Panc1 (cell line): Measurements from ENCODE around the gene CAST. TPM values are rescaled to one million over a fixed set of nuclear protein-coding genes. Genes with fewer than 3 reads are reported as not detected.

ENCODE experiments used
- ATAC-seq: fragments of 200-7000 bp; cut with Tn5 transposase; 2 replicates; pipeline ENCODE4 v1.9.1; 2020; ENCODE audit warnings: mild to moderate bottlenecking, moderate library complexity
- BruUV-seq: library from RNA; stranded (reverse); fragments of 400-500 nt; replicated peaks from 2 replicates; lab custom pipeline; 2021; lab: Mats Ljungman, UMichigan
- CTCF ChIA-PET: fragments of 300-600 bp; sonication (Branson Sonifier 250); formaldehyde crosslinking; loops from one replicate; lab custom pipeline; 2022; ENCODE audit warnings: antibody characterized with exemption; lab: Charles Lee
- POLR2A ChIA-PET: fragments of 300-600 bp; sonication (Branson Sonifier 250); formaldehyde crosslinking; loops from one replicate; lab custom pipeline; 2022; ENCODE audit warnings: antibody characterized with exemption; lab: Charles Lee
- DNase-seq: peaks from one replicate; pipeline ENCODE4 v3.0.0-alpha.2; 2010; ENCODE audit warnings: low read depth, low spot score
- H3K27ac ChIP-seq: 2 replicates; pipeline ENCODE4 v1.5.1; 2011; ENCODE audit warnings: mild to moderate bottlenecking, low read length, inconsistent platforms
- H3K27me3 ChIP-seq: fragments of 200-500 bp; sonication (Bioruptor generic); 2 replicates; pipeline ENCODE4 v1.6.0; 2014; ENCODE audit warnings: low read length, inconsistent platforms; ENCODE audit not compliant: control insufficient read depth, insufficient read depth
- H3K36me3 ChIP-seq: fragments of 200-500 bp; sonication (Bioruptor generic); 2 replicates; pipeline ENCODE4 v1.5.1; 2014; ENCODE audit warnings: inconsistent platforms, mild to moderate bottlenecking, low read length, moderate library complexity; ENCODE audit not compliant: control insufficient read depth, insufficient read depth
- H3K4me1 ChIP-seq: 2 replicates; pipeline ENCODE4 v1.5.1; 2011; ENCODE audit warnings: inconsistent platforms, mild to moderate bottlenecking, low read length, moderate library complexity; ENCODE audit not compliant: control insufficient read depth, insufficient read depth
- H3K4me3 ChIP-seq, 2 experiments: 2 replicates each; pipeline ENCODE4 v1.5.1; 2011 to 2012; ENCODE audit warnings: low read depth in 2 of 2, low read length in 2 of 2, mild to moderate bottlenecking in 2 of 2, inconsistent platforms in 1 of 2, moderate library complexity in 1 of 2
- H3K9me3 ChIP-seq: fragments of 200-500 bp; sonication (Bioruptor generic); 2 replicates; pipeline ENCODE4 v1.5.1; 2014; ENCODE audit warnings: low read depth, mild to moderate bottlenecking, inconsistent platforms, low read length, moderate library complexity; ENCODE audit not compliant: control insufficient read depth, insufficient read depth
- POLR2AphosphoS5 ChIP-seq: IDR thresholded peaks from 2 replicates; pipeline ENCODE4 v1.6.1; 2012; ENCODE audit warnings: mild to moderate bottlenecking, low read depth, low read length, moderate library complexity
- SIN3A ChIP-seq: IDR thresholded peaks from 2 replicates; pipeline ENCODE4 v1.6.1; 2012; ENCODE audit warnings: low read depth, mild to moderate bottlenecking, low read length, moderate library complexity, borderline replicate concordance; ENCODE audit not compliant: insufficient read depth
- TCF7L2 ChIP-seq: IDR thresholded peaks from 2 replicates; pipeline ENCODE4 v1.6.1; 2011; ENCODE audit warnings: mild to moderate bottlenecking, low read depth, low read length, inconsistent platforms
- in situ Hi-C: cut with HindIII; loops from 2 replicates; pipeline ENCODE4 v1.10.0; 2016; ENCODE audit warnings: low sequenced_read_pairs, low pct_unique_long_range_greater_than_20kb
- intact Hi-C: fragments of 100-400 bp; cut with micrococcal nuclease; formaldehyde crosslinking; loops from one replicate; pipeline ENCODE4 v1.10.0; 2022; ENCODE audit not compliant: unreplicated experiment
- total RNA-seq: library from RNA; stranded (reverse); gene quantifications from one replicate; pipeline ENCODE4 v1.2.1, GENCODE V29; 2021; ENCODE audit not compliant: unreplicated experiment
- TF ChIP-seq, protein P1 (sequence below), 2 experiments: IDR thresholded peaks; 2 replicates each; pipeline ENCODE4 v1.6.1; 2011 to 2012; ENCODE audit warnings: low read depth in 2 of 2, control low read depth in 1 of 2, low read length in 1 of 2, mild to moderate bottlenecking in 1 of 2, moderate library complexity in 1 of 2; ENCODE audit not compliant: insufficient read depth in 1 of 2
- TF ChIP-seq, protein P2 (sequence below): fragments of 450-650 bp; IDR thresholded peaks from 2 replicates; pipeline ENCODE4 v1.5.1; 2017; ENCODE audit warnings: mild to moderate bottlenecking

CAST gene
- total RNA-seq, 1 experiment from 2014 or later: 212 TPM

- intact Hi-C loops: loop anchor here (5.0 kb wide), 1 partner anchor 127 kb away; the partner anchor contains the start of gene LNPEP
- Histone ChIP-seq H3K27me3 (no peaks in the 10 kb centered on the region), H3K27ac (no peak overlapping the region), H3K36me3 (no peaks in the 10 kb centered on the region), H3K9me3 (no peaks in the 10 kb centered on the region), H3K4me1 (peaks cover 19% of the 10 kb centered on the region), H3K4me3 (no peak overlapping the region)
- CTCF ChIA-PET: no interaction called here
- TF ChIP-seq, protein P1, sequence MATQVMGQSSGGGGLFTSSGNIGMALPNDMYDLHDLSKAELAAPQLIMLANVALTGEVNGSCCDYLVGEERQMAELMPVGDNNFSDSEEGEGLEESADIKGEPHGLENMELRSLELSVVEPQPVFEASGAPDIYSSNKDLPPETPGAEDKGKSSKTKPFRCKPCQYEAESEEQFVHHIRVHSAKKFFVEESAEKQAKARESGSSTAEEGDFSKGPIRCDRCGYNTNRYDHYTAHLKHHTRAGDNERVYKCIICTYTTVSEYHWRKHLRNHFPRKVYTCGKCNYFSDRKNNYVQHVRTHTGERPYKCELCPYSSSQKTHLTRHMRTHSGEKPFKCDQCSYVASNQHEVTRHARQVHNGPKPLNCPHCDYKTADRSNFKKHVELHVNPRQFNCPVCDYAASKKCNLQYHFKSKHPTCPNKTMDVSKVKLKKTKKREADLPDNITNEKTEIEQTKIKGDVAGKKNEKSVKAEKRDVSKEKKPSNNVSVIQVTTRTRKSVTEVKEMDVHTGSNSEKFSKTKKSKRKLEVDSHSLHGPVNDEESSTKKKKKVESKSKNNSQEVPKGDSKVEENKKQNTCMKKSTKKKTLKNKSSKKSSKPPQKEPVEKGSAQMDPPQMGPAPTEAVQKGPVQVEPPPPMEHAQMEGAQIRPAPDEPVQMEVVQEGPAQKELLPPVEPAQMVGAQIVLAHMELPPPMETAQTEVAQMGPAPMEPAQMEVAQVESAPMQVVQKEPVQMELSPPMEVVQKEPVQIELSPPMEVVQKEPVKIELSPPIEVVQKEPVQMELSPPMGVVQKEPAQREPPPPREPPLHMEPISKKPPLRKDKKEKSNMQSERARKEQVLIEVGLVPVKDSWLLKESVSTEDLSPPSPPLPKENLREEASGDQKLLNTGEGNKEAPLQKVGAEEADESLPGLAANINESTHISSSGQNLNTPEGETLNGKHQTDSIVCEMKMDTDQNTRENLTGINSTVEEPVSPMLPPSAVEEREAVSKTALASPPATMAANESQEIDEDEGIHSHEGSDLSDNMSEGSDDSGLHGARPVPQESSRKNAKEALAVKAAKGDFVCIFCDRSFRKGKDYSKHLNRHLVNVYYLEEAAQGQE (IDR thresholded peaks at IDR 0.05; ENCODE audit: insufficient read depth in 1 of 2, low read depth in 2 of 2, low read length in 1 of 2): no peak
- TF ChIP-seq TCF7L2: no peak
- TF ChIP-seq, protein P2, sequence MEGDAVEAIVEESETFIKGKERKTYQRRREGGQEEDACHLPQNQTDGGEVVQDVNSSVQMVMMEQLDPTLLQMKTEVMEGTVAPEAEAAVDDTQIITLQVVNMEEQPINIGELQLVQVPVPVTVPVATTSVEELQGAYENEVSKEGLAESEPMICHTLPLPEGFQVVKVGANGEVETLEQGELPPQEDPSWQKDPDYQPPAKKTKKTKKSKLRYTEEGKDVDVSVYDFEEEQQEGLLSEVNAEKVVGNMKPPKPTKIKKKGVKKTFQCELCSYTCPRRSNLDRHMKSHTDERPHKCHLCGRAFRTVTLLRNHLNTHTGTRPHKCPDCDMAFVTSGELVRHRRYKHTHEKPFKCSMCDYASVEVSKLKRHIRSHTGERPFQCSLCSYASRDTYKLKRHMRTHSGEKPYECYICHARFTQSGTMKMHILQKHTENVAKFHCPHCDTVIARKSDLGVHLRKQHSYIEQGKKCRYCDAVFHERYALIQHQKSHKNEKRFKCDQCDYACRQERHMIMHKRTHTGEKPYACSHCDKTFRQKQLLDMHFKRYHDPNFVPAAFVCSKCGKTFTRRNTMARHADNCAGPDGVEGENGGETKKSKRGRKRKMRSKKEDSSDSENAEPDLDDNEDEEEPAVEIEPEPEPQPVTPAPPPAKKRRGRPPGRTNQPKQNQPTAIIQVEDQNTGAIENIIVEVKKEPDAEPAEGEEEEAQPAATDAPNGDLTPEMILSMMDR: no peak
- TF ChIP-seq POLR2AphosphoS5: no peak
- TF ChIP-seq SIN3A: no peak
- no peak for ATAC-seq
- no TSS peak for BruUV-seq
- no peak for DNase-seq
- POLR2A ChIA-PET: no interaction called here
- in situ Hi-C loops: no loop called here
Measured at GRCh38 chr5:96809921-96810320, 147.7 kb downstream of the CAST start.

- in situ Hi-C loops (no loop called here), intact Hi-C loops (no loop called here)
- H3K27me3 ChIP-seq: no peaks in the 10 kb centered on the region
- H3K36me3 ChIP-seq: no peaks in the 10 kb centered on the region
- ATAC-seq (no peak), DNase-seq (no peak)
- H3K4me3 ChIP-seq: no peak overlapping the region
- POLR2A ChIA-PET: no interaction called here
- TF ChIP-seq TCF7L2 (no peak), POLR2AphosphoS5 (no peak), SIN3A (no peak)
- TF ChIP-seq, protein P2: no peak
- TF ChIP-seq, protein P1 (IDR thresholded peaks at IDR 0.05; ENCODE audit: insufficient read depth in 1 of 2, low read depth in 2 of 2, low read length in 1 of 2): no peak
- no TSS peak for BruUV-seq
- no peak overlapping the region for H3K27ac ChIP-seq
- no peaks in the 10 kb centered on the region for H3K9me3 ChIP-seq
- H3K4me1 ChIP-seq: peaks cover 8% of the 10 kb centered on the region
- CTCF ChIA-PET: no interaction called here
Measured at GRCh38 chr5:96812851-96813250, 150.7 kb downstream of the CAST start.
